Kasumi-1 (cell line): ENCODE results near the gene TTBK1.
"Not testable (repeated sequence)": the region's sequence is repeated elsewhere in the genome, so short reads cannot be mapped to it uniquely, and the experiment has no call there.

Source experiments
- DNase-seq, 2 experiments: peaks; one replicate each; lab custom pipeline; 2025; lab: John Stamatoyannopoulos, UW

Gene TTBK1

DNA sequence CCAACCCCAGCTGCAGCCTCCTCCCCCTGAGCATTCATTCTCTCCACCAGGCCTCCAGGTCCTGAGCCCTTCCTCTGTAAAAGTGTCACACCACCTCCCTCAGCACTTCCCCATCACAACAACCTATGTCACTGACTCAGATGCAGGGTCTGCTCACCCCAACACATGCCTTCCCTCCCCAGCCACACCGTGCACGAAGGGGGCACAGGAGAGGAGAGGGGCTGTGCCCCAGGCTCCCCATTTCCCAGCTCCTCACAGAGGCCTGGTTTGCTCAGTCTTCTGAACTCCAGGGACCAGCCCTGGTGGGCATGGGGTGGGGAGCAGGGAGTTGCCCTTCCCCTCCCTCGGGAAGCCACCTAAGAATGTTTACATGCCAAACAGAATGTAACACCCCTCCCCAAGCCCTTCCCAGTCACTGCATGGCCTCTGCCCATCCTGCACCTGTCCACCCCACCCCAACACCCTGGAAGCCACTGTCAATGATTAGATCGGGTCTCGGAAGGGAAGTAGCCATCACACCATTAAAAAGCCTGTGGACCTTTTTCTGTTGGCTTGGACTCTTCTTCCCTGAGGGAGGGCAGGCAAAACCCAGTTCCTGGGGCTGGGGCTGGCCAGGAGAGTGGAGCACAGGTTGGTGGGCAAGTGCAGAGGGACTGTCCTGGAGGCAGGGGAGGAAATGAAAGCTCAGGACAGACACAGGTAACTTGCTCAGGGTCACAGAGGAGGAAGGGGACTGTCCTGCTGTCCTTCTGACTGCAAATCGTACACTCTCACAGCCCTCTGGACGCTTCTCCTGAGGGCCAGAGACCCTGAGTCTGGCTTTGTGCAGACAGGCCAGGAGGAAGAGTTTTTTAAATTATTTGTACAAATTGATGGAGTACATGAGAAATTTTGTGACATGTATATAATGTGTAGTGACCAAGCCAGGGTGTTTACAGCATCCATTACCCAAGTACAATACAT, 44.7 kb downstream of the TTBK1 start:
- DNase-seq = no peak

DNA sequence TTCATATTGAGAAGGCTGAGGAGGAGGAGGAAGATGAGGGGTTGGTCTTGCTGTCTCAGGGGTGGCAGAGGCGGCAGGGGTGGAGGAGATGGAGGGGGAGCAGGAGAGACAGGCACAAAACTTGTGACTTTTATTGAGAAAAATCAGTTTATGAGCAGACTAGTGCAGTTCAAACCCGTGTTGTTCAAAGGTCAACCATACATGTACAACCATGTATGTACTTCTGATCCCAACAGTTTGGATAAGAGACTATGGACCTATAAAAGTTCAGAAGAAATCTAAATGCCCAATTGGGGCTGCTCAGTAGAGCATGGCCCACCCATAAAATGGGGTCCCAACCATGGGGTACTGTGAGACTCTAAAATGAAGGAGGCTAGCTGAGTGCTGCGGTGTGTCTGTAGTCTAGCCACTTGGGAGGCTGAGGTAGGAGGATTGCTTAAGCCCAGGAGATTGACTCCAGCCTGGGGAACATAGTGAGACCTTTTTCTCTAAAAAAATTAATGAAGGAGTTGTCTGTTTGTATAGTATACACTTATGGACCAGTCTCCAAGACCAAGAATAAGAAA, 47.1 kb downstream of the TTBK1 start:
- DNase-seq = no peak

DNA sequence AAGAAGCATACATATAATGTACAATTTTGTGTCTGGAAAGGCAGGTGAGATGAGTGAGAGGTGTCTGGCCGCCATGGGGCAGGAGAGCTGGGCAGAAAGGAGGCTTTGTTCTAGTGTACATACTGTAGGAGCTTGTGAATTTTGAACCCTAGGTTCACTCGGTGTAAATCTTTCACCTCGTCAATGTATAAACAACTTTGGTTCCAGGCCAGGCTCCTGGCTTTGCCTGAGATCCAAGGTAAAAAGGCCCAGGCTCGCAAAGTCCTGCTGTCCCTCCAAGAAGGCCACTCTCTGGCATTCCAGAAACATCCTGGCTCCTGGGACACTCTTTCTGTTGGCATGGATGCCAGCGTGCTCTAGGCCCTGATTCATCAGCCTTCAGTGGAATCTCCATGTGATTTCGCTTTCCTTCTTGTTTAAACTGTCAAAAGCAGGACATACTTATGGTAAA, 47.6 kb downstream of the TTBK1 start:
- no peak for DNase-seq

DNA sequence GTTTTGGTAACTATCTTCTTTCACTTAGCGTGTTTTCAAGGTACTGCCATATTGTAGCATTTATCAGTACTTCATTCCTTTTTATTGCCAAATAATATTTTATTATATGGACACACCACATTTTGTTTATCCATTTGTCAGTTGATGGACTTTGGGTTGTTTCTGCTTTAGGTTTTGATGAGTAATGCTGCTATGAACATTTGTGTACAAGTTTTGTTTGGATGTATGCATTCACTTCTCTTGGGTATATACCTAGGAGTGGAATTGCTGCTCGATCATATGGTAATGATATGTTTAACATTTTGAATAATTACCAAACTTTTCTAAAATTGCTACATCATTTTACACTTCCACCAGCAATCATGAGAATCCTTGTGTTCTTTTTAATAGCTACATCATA, 48.4 kb downstream of the TTBK1 start:
- no peak for DNase-seq

DNA sequence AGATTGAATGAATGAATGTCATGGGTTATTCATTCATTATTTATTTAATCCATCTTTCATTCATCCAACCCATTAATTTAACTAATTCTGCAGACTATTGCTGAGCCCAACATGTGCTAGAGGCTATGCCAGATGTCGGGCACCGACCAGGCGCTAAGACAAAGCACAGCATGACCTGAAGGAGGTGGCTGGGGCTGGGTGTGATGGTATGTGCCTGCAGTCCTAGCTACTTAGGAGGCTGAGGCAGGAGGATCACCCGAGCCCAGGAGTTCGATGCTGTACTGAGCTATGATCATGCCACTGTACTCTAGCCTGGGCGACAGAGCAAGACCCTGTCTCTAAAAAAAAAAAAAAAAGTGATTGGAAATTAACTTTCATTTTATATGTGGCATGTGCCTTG, 49.1 kb downstream of the TTBK1 start:
- no peak for DNase-seq

DNA sequence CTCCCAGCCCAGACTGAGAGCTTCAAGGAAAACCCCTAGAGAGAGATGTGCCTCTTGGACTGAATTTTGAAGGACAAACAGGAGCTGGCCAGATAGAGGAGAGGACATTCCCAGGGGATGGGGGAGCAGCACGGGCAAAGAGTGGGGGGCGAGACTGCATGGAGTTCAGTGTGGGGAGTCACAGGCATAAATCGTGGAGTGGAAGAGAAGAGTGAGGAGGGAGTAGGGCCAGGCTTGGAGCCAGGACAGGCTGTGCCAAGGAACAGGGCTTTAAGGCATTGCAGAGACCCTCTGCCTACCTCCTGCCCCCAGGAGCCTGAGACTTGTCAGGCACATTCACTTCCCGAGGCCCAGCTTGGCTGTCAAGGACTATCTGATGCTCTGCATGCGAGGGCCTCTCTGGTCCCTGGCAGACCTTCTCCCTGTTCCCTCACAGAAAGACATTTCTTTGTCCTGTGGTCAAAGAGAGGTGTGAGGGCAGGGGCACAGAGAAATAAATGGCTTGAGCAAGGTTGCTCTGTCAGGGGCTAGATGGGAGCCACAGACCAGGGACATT, 49.6 kb downstream of the TTBK1 start:
- no peak for DNase-seq

DNA sequence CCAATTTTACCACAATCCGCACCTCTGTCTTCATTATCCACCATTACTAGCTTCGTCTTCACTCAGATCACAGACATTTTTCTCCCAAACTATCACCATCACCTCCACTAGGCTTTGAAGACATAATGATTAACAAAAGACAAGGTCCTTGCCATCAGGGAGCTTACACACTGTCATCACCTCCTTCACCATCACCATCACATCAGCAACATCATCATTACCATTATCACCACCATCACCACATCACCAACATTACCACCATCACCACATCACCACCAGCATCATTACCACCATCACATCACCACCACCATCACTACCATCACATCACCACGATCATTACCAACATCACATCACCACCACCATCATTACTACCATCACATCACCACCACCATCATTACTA, 50.4 kb downstream of the TTBK1 start:
- DNase-seq = no peak

DNA sequence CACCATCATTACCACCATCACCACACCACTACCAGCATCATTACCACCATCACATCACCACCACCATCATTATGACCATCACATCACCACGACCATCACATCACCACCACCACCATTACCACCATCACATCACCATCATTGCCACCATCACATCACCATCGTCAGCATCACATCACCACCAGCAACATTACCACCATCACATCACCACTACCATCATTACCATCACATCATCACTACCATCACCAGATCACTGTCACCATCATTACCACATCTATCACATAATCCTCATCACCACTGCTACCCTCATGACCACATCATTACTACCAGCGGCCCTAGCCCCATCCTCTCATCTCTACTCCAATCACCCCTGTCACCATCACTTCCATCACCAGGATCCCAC, 51.3 kb downstream of the TTBK1 start:
- DNase-seq = no peak

DNA sequence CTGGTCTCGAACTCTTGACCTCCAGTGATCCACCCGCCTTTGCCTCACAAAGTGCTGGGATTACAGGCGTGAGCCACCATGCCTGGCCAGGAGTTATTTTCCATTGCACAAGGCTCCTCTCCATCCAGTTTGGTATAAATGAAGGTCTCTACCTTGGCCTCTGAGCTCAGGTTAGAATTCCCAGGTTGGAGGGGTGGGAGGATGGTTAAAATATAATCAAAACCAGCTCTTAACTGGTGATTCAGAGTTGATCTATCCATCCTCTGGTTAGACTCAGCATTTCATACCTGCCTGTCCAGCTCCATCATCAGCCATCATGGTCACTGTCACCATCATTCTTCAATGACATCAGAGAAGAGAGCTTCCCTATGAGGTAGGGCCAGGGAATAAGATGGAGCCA, 52.2 kb downstream of the TTBK1 start:
- DNase-seq = no peak

DNA sequence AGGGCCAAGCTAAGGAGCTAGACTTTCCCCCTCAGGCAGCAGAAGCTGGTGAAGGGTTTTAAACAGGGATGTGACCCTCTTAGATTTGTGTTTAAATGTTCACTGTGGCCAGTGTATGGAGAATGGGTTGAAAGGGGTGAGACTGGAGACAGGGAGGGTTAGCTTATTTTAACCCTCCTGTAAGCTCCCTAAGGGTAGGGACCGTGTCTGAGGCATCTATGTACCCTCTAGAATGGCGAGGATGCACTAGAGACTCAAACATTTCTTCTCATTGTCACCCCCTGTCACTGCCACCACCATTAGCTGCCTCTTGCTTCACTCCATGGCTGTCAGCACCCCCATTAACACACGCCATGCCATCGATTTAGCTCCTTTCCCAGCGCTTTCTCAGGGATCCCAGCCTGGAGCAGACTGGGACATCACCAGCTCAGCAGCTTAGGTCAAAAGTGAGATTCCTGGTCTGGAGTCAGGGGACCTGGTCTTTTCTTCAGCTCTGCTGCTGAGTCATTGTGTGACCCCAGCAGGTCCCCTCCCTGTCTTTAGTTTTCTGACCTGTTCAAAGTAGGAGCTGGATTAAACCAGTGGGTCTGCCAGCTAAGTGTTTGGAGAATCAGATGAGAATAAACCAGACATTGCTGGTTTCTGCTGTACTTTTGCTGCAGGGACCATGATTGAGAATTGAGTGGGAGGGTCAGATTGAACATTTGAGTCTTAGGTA, 53.7 kb downstream of the TTBK1 start:
- DNase-seq = no peak

DNA sequence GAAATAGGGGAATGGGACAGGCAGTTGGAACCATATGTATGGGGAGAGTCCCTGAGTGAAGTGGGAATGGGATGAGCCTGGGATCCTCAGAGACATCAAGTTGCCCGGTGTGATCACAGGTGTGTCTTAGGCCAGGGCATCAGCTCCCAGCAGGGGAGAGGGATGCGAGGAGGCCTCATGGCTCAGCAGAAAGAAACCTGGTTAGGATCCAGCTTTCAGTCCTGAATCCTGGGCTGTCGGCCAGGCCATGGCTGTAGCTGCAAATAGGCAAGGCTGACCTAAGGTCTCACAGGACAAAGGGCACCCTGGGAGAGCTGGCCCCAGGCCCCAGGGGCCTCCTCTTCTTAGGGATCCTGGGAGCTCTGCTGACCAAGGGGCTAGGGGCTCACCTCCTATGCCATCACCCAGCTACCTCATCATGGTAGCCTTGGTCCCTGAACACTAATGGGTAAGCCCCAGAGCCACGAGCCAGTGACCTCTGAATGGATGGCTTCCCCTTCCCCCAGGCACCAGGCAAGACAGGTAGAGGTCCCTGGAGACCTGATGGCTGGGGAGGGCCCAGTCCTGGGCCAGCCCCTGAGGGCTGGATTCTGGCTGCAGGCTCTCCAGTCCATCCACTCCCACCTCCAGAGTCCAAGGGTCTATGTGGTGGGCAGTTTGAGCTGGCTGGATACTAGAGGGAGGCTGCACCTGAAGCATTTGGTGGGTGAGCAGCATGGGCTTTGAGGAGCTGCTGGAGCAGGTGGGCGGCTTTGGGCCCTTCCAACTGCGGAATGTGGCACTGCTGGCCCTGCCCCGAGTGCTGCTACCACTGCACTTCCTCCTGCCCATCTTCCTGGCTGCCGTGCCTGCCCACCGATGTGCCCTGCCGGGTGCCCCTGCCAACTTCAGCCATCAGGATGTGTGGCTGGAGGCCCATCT, 54.6 kb downstream of the TTBK1 start, which contains the start of gene SLC22A7:
TSS of gene SLC22A7 (plus strand) at position 617 of the 921 bp plus-strand sequence. CDS start at position 716, 99 bp downstream.
- no peak for DNase-seq

DNA sequence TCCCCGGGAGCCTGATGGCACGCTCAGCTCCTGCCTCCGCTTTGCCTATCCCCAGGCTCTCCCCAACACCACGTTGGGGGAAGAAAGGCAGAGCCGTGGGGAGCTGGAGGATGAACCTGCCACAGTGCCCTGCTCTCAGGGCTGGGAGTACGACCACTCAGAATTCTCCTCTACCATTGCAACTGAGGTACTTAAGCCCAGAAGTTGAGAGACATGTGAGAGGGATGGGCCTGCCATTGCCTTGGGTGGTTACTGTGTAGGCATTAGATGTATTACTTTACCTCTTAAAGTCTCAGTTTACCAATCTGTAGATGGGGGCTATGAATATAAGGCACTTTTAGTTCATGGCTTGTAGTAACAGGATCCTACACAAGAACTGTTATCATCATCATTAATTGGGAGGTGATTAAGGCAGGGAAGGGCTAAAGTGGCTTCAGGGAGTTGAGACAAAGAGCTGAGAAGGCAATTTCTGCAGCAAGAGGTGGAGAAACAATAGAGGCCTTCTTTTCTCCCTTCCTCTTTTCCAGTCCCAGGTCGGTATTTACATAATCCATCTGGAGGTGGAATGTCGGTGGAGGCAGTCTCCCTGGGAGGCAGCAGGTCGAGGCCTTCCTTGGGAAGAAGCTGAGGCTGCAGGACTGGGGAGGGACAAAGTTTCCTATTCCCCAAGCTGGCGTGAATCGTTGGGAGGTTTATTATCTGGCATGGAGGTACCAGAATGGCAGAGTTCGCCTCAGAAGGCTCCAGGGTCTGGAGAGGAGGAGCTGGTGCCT, 55.5 kb downstream of the TTBK1 start:
- DNase-seq = no peak

DNA sequence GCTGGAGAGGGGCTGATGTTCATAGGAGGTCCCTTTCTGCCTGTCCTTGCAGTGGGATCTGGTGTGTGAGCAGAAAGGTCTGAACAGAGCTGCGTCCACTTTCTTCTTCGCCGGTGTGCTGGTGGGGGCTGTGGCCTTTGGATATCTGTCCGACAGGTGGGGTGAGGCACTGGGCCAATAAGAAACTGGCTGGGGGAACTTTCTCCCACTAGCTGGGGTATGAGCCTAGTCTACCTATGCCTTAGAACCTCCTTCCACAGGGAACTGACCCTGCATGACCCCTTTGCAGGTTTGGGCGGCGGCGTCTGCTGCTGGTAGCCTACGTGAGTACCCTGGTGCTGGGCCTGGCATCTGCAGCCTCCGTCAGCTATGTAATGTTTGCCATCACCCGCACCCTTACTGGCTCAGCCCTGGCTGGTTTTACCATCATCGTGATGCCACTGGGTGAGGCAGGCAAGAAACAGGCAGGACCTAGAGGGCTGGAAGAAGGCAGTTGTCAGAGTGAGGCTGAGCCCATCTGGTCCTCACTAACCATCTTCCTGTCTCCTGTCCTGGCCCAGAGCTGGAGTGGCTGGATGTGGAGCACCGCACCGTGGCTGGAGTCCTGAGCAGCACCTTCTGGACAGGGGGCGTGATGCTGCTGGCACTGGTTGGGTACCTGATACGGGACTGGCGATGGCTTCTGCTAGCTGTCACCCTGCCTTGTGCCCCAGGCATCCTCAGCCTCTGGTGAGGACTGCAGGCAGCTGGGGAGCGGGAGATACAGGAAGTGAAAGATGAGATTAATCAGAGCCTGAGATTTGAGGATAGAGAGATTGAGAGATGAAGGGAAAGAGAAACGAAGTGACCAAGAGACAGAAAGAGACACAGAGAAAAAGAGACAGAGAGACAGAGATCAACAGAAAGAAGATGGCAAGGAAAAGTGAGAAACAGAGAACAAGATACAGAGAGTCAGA, 56.3 kb downstream of the TTBK1 start:
- no peak for DNase-seq

DNA sequence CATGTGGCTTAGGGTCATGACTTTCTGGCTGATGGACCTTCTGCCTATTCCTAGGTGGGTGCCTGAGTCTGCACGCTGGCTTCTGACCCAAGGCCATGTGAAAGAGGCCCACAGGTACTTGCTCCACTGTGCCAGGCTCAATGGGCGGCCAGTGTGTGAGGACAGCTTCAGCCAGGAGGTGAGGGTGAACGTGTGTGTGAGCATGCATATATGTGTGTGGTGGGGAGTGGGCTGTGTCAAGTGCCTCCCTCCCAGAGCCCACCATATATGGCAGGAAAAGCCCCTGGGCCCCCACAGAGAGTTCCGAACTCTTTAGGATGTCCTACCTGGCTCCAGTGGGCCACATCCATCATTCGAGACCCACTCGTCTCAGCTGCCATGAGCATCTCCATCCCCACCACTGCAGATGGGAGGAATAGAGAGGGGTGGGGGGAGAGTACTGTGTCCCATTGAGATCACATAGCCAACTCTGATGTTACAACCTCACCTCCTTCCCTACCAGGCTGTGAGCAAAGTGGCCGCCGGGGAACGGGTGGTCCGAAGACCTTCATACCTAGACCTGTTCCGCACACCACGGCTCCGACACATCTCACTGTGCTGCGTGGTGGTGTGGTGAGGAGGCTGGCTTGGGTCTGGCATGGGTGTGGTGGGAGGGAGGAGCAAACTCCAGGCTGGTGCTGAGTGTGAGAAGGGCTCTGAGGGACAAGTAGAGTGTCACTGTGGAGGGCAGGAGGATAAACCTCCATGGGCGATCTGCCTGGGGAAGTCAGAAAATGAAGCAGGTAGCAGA, 58.0 kb downstream of the TTBK1 start:
- no peak for DNase-seq

DNA sequence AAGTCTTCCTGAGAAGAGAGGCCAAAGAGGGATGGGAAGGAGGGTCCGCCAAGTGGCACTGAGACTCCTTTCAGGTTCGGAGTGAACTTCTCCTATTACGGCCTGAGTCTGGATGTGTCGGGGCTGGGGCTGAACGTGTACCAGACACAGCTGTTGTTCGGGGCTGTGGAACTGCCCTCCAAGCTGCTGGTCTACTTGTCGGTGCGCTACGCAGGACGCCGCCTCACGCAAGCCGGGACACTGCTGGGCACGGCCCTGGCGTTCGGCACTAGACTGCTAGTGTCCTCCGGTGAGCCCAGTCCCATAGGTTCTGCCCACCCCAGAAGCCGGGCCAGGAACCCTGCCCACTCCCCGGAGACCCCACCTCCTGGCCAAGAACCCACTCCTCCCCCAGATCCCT, 58.8 kb downstream of the TTBK1 start:
- no peak for DNase-seq

DNA sequence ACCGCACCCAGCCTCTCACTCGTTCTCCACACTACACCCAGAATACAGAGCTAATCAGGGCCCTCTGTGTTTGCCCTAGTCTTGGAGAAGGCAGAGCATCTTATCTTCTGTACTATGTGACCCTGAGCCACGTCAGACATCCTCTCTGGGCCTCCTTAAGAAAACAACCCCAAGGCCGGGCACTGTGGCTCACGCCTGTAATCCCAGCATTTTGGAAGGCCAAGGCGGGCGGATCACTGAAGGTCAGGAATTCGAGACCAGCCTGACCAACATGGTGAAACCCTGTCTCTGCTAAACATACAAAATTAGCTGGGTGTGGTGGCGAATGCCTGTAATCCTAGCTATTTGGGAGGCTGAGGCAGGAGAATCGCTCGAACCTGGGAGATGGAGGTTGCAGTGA, 59.7 kb downstream of the TTBK1 start:
- DNase-seq = not testable (repeated sequence)

DNA sequence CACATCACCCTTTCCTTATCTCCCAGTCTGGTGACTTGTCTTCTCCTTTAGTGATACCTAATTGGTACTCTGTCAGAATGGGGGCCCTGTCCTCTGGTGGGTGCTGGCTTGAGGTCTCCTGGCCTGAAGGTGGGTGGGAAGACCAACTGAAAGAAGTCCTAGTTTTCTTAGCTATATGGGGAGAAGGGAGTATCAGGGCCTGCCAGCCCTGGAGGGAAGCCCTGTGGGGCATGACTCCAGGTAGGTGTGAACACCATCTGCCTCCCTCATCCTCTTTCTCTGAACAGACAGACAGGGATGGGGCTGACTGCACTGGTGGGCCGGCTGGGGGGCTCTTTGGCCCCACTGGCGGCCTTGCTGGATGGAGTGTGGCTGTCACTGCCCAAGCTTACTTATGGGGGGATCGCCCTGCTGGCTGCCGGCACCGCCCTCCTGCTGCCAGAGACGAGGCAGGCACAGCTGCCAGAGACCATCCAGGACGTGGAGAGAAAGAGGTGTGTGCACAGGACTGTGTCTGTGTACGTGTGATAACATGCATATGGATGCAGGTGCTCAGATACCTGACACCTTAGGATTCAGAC, 60.6 kb downstream of the TTBK1 start:
- DNase-seq = no peak

DNA sequence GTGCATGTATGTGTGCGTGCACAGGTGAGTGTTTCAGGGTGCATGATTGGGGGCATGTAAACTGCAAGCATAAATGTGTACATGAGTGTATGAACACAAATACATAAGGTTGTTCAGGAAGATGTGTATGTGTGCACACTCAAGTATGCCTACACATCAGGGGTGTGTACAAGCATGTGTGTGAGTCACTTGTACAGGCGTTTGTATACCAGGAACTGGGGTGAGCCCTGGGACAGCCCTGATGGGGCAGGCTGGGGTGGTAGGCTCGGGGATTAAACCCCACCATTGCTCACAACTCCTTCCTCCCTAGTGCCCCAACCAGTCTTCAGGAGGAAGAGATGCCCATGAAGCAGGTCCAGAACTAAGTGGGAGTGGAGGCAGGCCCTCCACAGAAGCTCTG, 61.1 kb downstream of the TTBK1 start:
- no peak for DNase-seq
